K562 (cell line): Measurements from ENCODE around the gene EXTL1. TPM values are rescaled to one million over a fixed set of nuclear protein-coding genes. Genes with fewer than 3 reads are reported as not detected.

ENCODE experiments used
- ATF7 ChIP-seq: fragments of 450-650 bp; IDR thresholded peaks from 2 replicates; pipeline ENCODE4 v1.7.1; 2014; ENCODE audit warnings: mild to moderate bottlenecking, moderate library complexity
- CBX3 ChIP-seq, 2 experiments: IDR thresholded peaks; 1 replicate in 1 of 2; 2 replicates in 1 of 2; pipeline ENCODE4 v1.6.1; 2012; ENCODE audit warnings: inconsistent platforms in 2 of 2, low read length in 2 of 2, borderline replicate concordance in 1 of 2, control low read depth in 1 of 2
- CTBP1 ChIP-seq: fragments of 450-650 bp; IDR thresholded peaks from 2 replicates; pipeline ENCODE4 v1.6.1; 2016; ENCODE audit warnings: borderline replicate concordance
- ERF ChIP-seq: fragments of 450-650 bp; formaldehyde crosslinking; IDR thresholded peaks from 2 replicates; pipeline ENCODE4 v1.4.0; 2020; ENCODE audit warnings: mild to moderate bottlenecking, mixed read lengths
- ETS1 ChIP-seq: conservative IDR thresholded peaks from 2 replicates; pipeline ENCODE4 v1.6.1; 2011; ENCODE audit warnings: low read depth, mild to moderate bottlenecking, low read length; ENCODE audit not compliant: control insufficient read depth
- GTF2B ChIP-seq: IDR thresholded peaks from 2 replicates; pipeline ENCODE4 v1.6.1; 2011; ENCODE audit not compliant: insufficient read length; ENCODE audit errors: extremely low read depth
- KLF16 ChIP-seq: IDR thresholded peaks from 2 replicates; pipeline ENCODE4 v1.6.1; 2016; ENCODE audit warnings: antibody characterized with exemption
- MEF2D ChIP-seq: conservative IDR thresholded peaks from 2 replicates; pipeline ENCODE4 v1.6.1; 2016; ENCODE audit warnings: low read depth, missing genetic modification characterization, missing compliant biosample characterization
- PPARD ChIP-seq: fragments of 250-450 bp; sonication (Bioruptor Pico); IDR thresholded peaks from 2 replicates; pipeline ENCODE4 v1.8.0; 2022; ENCODE audit warnings: inconsistent platforms, mild to moderate bottlenecking, moderate library complexity
- RAD51 ChIP-seq: fragments of 450-650 bp; IDR thresholded peaks from 2 replicates; pipeline ENCODE4 v1.7.1; 2016; ENCODE audit warnings: low read depth, mild to moderate bottlenecking, borderline replicate concordance
- STAT6 ChIP-seq: sonication (generic); formaldehyde crosslinking; IDR thresholded peaks from 2 replicates; pipeline ENCODE4 v1.8.1; 2023; ENCODE audit warnings: mild to moderate bottlenecking, missing genetic modification reagents
- TBL1XR1 ChIP-seq, 2 experiments: IDR thresholded peaks; 2 replicates each; pipeline ENCODE4 v1.6.1; 2012; ENCODE audit warnings: improper control_type of control experiment in 2 of 2, low read length in 2 of 2, mild to moderate bottlenecking in 1 of 2
- ZC3H4 ChIP-seq: sonication (generic); formaldehyde crosslinking; IDR thresholded peaks from 2 replicates; pipeline ENCODE4 v1.9.0; 2021; ENCODE audit warnings: missing genetic modification reagents, borderline replicate concordance
- ZNF133 ChIP-seq: fragments of 250-450 bp; sonication (Bioruptor Pico); IDR thresholded peaks from 2 replicates; pipeline ENCODE4 v1.4.0; 2020; ENCODE audit warnings: mild to moderate bottlenecking
- ZNF561 ChIP-seq: fragments of 450-650 bp; formaldehyde crosslinking; conservative IDR thresholded peaks from 2 replicates; pipeline ENCODE4 v1.4.0; 2020; ENCODE audit warnings: mild to moderate bottlenecking, moderate library complexity
- ZNF583 ChIP-seq: fragments of 250-450 bp; sonication (Bioruptor Pico); IDR thresholded peaks from 2 replicates; pipeline ENCODE4 v1.4.0; 2020
- ZNF695 ChIP-seq: fragments of 450-650 bp; formaldehyde crosslinking; IDR thresholded peaks from 2 replicates; pipeline ENCODE4 v1.4.0; 2020; ENCODE audit warnings: mild to moderate bottlenecking, moderate library complexity
- ZNF778 ChIP-seq: fragments of 450-650 bp; formaldehyde crosslinking; IDR thresholded peaks from 2 replicates; pipeline ENCODE4 v1.4.0; 2020; ENCODE audit warnings: mild to moderate bottlenecking, moderate library complexity
- polyA plus RNA-seq, 8 experiments: library from polyadenylated mRNA; depleted of rRNA in 4 of 8; stranded (reverse) in 5 of 8; unstranded in 3 of 8; fragments of >200 nt; fragmentation: Nextera tagmentation in 2 of 8; fragmentation: Illumina TruSeq in 1 of 8; extraction: Ambion mirVana in 2 of 8; extraction: Trizol in 1 of 8; gene quantifications; 2 replicates each; pipeline versions ENCODE4 v1.2.1 to v1.2.3, GENCODE V29; 2011 to 2014; ENCODE audit warnings: inconsistent platforms in 1 of 8, missing spikeins in 1 of 8
- total RNA-seq, 7 experiments: library from RNA; depleted of rRNA in 6 of 7; stranded (reverse); fragments of >200 nt in 6 of 7; fragmentation: Illumina TruSeq in 2 of 7; extraction: Trizol in 2 of 7; gene quantifications; 2 replicates each; pipeline versions ENCODE4 v1.2.1 to v1.2.3, GENCODE V29; 2011 to 2021; ENCODE audit warnings: low replicate concordance in 1 of 7
- TF ChIP-seq, protein P1 (sequence below): sonication (generic); formaldehyde crosslinking; IDR thresholded peaks from 2 replicates; pipeline ENCODE4 v1.8.1; 2023; ENCODE audit warnings: mild to moderate bottlenecking, missing genetic modification reagents
- TF ChIP-seq, protein P2 (sequence below): fragments of 200-400 bp; formaldehyde crosslinking; IDR thresholded peaks from 2 replicates; pipeline ENCODE4 v1.6.1; 2017; ENCODE audit warnings: mild to moderate bottlenecking, low read depth, low read length, moderate library complexity

EXTL1 gene
- total and polyA plus RNA-seq, 9 of the 15 experiments (the other 6 are each of a cell fraction or from before 2014, with no cell fraction given) = 0.04 to 0.23 (median 0.08) TPM; not detected in 3

GRCh38 chr1:26070296-26070962 lies 48.9 kb downstream of the EXTL1 start (continued):
- TF ChIP-seq, protein P1, sequence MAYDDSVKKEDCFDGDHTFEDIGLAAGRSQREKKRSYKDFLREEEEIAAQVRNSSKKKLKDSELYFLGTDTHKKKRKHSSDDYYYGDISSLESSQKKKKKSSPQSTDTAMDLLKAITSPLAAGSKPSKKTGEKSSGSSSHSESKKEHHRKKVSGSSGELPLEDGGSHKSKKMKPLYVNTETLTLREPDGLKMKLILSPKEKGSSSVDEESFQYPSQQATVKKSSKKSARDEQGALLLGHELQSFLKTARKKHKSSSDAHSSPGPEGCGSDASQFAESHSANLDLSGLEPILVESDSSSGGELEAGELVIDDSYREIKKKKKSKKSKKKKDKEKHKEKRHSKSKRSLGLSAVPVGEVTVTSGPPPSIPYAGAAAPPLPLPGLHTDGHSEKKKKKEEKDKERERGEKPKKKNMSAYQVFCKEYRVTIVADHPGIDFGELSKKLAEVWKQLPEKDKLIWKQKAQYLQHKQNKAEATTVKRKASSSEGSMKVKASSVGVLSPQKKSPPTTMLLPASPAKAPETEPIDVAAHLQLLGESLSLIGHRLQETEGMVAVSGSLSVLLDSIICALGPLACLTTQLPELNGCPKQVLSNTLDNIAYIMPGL (CRISPR knock-in tag) = no peak
- TF ChIP-seq ZNF133 (CRISPR knock-in tag) (no peak), ETS1 (no peak), CBX3 (IDR thresholded peaks at IDR 0.05; ENCODE audit: borderline replicate concordance in 1 of 2, low read length in 2 of 2) (peak in 1 of 2 experiments; percentile 94; a peak in 1 of 3 replicates), ZNF695 (no peak), ERF (no peak; the same call in 1 of the 2 replicates), CTBP1 (peak; percentile 100), GTF2B (no peak), TBL1XR1 (IDR thresholded peaks at IDR 0.05; ENCODE audit: low read length in 2 of 2) (peak; percentile 54 to 98; a peak in 3 of 4 replicates), ZNF583 (CRISPR knock-in tag) (peak; percentile 10; the same call in 1 of the 2 replicates), ATF7 (peak; percentile 98), ZC3H4 (no peak), RAD51 (peak; percentile 43; the same call in 1 of the 2 replicates), KLF16 (peak; percentile 96), ZNF778 (CRISPR knock-in tag) (no peak), MEF2D (tag) (peak; percentile 70), ZNF561 (no peak), STAT6 (peak; percentile 63; the same call in 1 of the 2 replicates), PPARD (no peak)
- TF ChIP-seq, protein P2, sequence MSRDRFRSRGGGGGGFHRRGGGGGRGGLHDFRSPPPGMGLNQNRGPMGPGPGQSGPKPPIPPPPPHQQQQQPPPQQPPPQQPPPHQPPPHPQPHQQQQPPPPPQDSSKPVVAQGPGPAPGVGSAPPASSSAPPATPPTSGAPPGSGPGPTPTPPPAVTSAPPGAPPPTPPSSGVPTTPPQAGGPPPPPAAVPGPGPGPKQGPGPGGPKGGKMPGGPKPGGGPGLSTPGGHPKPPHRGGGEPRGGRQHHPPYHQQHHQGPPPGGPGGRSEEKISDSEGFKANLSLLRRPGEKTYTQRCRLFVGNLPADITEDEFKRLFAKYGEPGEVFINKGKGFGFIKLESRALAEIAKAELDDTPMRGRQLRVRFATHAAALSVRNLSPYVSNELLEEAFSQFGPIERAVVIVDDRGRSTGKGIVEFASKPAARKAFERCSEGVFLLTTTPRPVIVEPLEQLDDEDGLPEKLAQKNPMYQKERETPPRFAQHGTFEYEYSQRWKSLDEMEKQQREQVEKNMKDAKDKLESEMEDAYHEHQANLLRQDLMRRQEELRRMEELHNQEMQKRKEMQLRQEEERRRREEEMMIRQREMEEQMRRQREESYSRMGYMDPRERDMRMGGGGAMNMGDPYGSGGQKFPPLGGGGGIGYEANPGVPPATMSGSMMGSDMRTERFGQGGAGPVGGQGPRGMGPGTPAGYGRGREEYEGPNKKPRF = no peak
